ENCODE measurements around the gene LRMDA. TPM values are rescaled to one million over a fixed set of nuclear protein-coding genes. Genes with fewer than 3 reads are reported as not detected.

LRMDA gene
- total and polyA plus RNA-seq, 2 of the 8 experiments (the other 6 are each of a cell fraction or from before 2014, with no cell fraction given): 0.86 to 2.8 TPM

DNA sequence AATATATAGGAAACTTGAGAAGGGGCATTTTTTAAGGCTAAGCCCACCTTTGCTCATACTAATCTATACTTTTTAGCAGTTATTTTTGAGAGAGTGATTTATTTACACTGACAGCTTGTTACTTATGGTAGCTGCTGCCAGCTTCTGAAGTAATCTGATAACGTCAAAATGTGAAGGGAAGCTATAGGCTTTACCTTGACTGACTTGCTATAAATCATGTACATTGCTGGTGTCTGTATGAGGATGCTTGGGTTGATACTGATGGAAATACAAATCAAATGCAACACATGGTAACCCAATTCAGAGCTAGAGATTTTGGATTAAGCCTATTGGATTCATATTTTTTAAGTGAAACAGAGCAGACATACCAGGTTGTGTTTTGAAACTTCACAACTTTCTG lies 299.4 kb downstream of the LRMDA start:
- Histone ChIP-seq H3K4ac (replicated peaks; ENCODE audit: insufficient read length, low read depth, low read length) (no peak overlapping the region), H2BK20ac (ENCODE audit: low read length) (no peak overlapping the region), H3K79me1 (ENCODE audit: low read depth, low read length) (no peaks in the 10 kb centered on the region), H3K9ac (replicated peaks in 1 of 4; ENCODE audit: extremely low read depth in 1 of 4, low read depth in 3 of 4, low read length in 3 of 4) (no peak overlapping the region), H3K4me2 (ENCODE audit: insufficient read depth in 1 of 2, low read depth in 2 of 2, low read length in 2 of 2) (no peak overlapping the region), H4K5ac (ENCODE audit: insufficient read length, low read depth, low read length) (no peak overlapping the region), H2AFZ (ENCODE audit: low read length) (no peak overlapping the region), H3K4me3 (ENCODE audit: extremely low read depth in 1 of 4, insufficient read depth in 2 of 4, low read depth in 3 of 4, low read length in 4 of 4) (no peak overlapping the region), H2AK5ac (ENCODE audit: low read depth, low read length) (no peak overlapping the region), H2BK120ac (replicated peaks; ENCODE audit: low read depth, low read length) (no peak overlapping the region), H4K20me1 (replicated peaks in 1 of 2; ENCODE audit: control insufficient read depth in 1 of 2, insufficient read depth in 2 of 2, low read length in 2 of 2) (no peaks in the 10 kb centered on the region), H2BK12ac (ENCODE audit: low read depth, low read length) (no peak overlapping the region), H4K91ac (replicated peaks; ENCODE audit: insufficient read length, low read length) (no peak overlapping the region), H2BK5ac (ENCODE audit: low read depth, low read length) (no peak overlapping the region), H3K56ac (replicated peaks; ENCODE audit: insufficient read length, low read depth, low read length) (no peak overlapping the region), H3K27ac (ENCODE audit: low read depth, low read length) (no peak overlapping the region), H3K18ac (ENCODE audit: extremely low read depth, low read length) (no peak overlapping the region), H3K4me1 (replicated peaks in 1 of 4; ENCODE audit: control insufficient read depth in 3 of 4, insufficient read depth in 4 of 4, low read length in 3 of 4) (no peaks in the 10 kb centered on the region), H3K14ac (ENCODE audit: insufficient read length) (no peak overlapping the region), H3K79me2 (ENCODE audit: control insufficient read depth in 1 of 2, insufficient read depth in 2 of 2, low read length in 2 of 2) (no peaks in the 10 kb centered on the region), H3K23ac (ENCODE audit: insufficient read length) (no peak overlapping the region), H3K23me2 (ENCODE audit: low read depth, low read length) (no peaks in the 10 kb centered on the region), H3K27me3 (replicated peaks in 1 of 4; ENCODE audit: control insufficient read depth in 3 of 4, extremely low read depth in 1 of 4, insufficient read depth in 3 of 4, low read length in 3 of 4) (no peaks in the 10 kb centered on the region), H3K9me3 (ENCODE audit: insufficient read depth in 2 of 2, low read depth in 1 of 2, low read length in 1 of 2) (no peaks in the 10 kb centered on the region), H2BK15ac (ENCODE audit: low read length) (no peak overlapping the region), H4K8ac (ENCODE audit: extremely low read depth, insufficient read depth, low read length) (no peak overlapping the region), H3K36me3 (ENCODE audit: control insufficient read depth in 2 of 4, insufficient read depth in 4 of 4, low read length in 3 of 4) (no peaks in the 10 kb centered on the region)
- ChIA-PET POLR2A (ENCODE audit: partially characterized antibody) (no interaction called here), CTCF (ENCODE audit: partially characterized antibody) (interaction anchor here (1.2 kb wide), 1 partner anchor 72 kb away, joined by 3 read pairs; no protein-coding TSS in a partner anchor)
- TF ChIP-seq RBBP5 (IDR thresholded peaks at IDR 0.05; ENCODE audit: borderline replicate concordance, low read depth, low read length) (no peak), TAF7 (optimal IDR thresholded peaks at IDR 0.05; ENCODE audit: borderline replicate concordance, low read depth, low read length) (no peak), TAF1 (IDR thresholded peaks at IDR 0.05; ENCODE audit: low read depth, low read length) (no peak), CBX5 (IDR thresholded peaks at IDR 0.05; ENCODE audit: low read depth, low read length) (no peak), CHD1 (IDR thresholded peaks at IDR 0.05; ENCODE audit: low read depth, low read length) (no peak), RNF2 (IDR thresholded peaks at IDR 0.05; ENCODE audit: borderline replicate concordance, low read depth, low read length, missing control alignments, poor library complexity, severe bottlenecking) (no peak), GTF2F1 (IDR thresholded peaks at IDR 0.05; ENCODE audit: borderline replicate concordance, low read depth, low read length) (no peak), SAP30 (IDR thresholded peaks at IDR 0.05; ENCODE audit: insufficient read depth, insufficient replicate concordance, low read length) (no peak), KDM5A (IDR thresholded peaks at IDR 0.05; ENCODE audit: low read length) (no peak)
- TF ChIP-seq, protein P1, sequence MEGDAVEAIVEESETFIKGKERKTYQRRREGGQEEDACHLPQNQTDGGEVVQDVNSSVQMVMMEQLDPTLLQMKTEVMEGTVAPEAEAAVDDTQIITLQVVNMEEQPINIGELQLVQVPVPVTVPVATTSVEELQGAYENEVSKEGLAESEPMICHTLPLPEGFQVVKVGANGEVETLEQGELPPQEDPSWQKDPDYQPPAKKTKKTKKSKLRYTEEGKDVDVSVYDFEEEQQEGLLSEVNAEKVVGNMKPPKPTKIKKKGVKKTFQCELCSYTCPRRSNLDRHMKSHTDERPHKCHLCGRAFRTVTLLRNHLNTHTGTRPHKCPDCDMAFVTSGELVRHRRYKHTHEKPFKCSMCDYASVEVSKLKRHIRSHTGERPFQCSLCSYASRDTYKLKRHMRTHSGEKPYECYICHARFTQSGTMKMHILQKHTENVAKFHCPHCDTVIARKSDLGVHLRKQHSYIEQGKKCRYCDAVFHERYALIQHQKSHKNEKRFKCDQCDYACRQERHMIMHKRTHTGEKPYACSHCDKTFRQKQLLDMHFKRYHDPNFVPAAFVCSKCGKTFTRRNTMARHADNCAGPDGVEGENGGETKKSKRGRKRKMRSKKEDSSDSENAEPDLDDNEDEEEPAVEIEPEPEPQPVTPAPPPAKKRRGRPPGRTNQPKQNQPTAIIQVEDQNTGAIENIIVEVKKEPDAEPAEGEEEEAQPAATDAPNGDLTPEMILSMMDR (IDR thresholded peaks at IDR 0.05; ENCODE audit: control extremely low read depth in 1 of 3, insufficient read depth in 1 of 3, low read depth in 1 of 3, low read length in 3 of 3): no peak
- FAIRE-seq (no peak), DNase-seq (ENCODE audit: low read depth in 1 of 2, low spot score in 2 of 2) (no peak)
- 81% methylated on average over 1 of the region's 1 CpG; no CpG with 5 or more reads in 1 of the 2 experiments for WGBS, 2 experiments (ENCODE audit: extremely low coverage in 1 of 2, insufficient coverage in 1 of 2, insufficient read length in 1 of 2, insufficient replicate concordance in 2 of 2, low coverage in 1 of 2, low lambda C conversion rate in 2 of 2, missing lambda C conversion rate in 1 of 2)
